HG02763 (cell line): ENCODE measurements around the gene ADGRV1.
"Not testable (repeated sequence)": the region's sequence is repeated elsewhere in the genome, so short reads cannot be mapped to it uniquely, and the experiment has no call there.

Experiments used
- ATAC-seq: cut with Tn5 transposase; IDR thresholded peaks from one replicate; pipeline ENCODE4 v1.9.1; 2021; ENCODE audit warnings: mild to moderate bottlenecking, moderate library complexity; ENCODE audit not compliant: unreplicated experiment

Gene ADGRV1

GRCh38 chr5:90645024-90645610, 86.5 kb downstream of the ADGRV1 start:
- no peak for ATAC-seq

GRCh38 chr5:90650767-90651166, 92.2 kb downstream of the ADGRV1 start:
- no peak for ATAC-seq

GRCh38 chr5:90654215-90654614, 95.6 kb downstream of the ADGRV1 start:
- no peak for ATAC-seq

- no peak for ATAC-seq
These were observed 96.8 kb downstream of the ADGRV1 start for GRCh38 chr5:90655423-90655822.

GRCh38 chr5:90657030-90657429, 98.4 kb downstream of the ADGRV1 start:
- no peak for ATAC-seq

GRCh38 chr5:90657788-90658187, 99.2 kb downstream of the ADGRV1 start:
- ATAC-seq: no peak

GRCh38 chr5:90658620-90659019, 100.0 kb downstream of the ADGRV1 start:
- no peak for ATAC-seq

GRCh38 chr5:90668079-90668565, 109.5 kb downstream of the ADGRV1 start:
- not testable (repeated sequence) for ATAC-seq

- ATAC-seq: no peak
These were observed 116.6 kb downstream of the ADGRV1 start for GRCh38 chr5:90675222-90675621.

- no peak for ATAC-seq
These were observed 122.4 kb downstream of the ADGRV1 start for GRCh38 chr5:90680921-90681563.

- no peak for ATAC-seq
These were observed 123.7 kb downstream of the ADGRV1 start for GRCh38 chr5:90682278-90682677.

- no peak for ATAC-seq
These were observed 126.9 kb downstream of the ADGRV1 start for GRCh38 chr5:90685425-90686022.

- not testable (repeated sequence) for ATAC-seq
These were observed 127.8 kb downstream of the ADGRV1 start for GRCh38 chr5:90686363-90686762.

GRCh38 chr5:90687458-90687857, 128.9 kb downstream of the ADGRV1 start:
- ATAC-seq: not testable (repeated sequence)

- ATAC-seq: no peak
These were observed 130.5 kb downstream of the ADGRV1 start for GRCh38 chr5:90689064-90689463.

GRCh38 chr5:90690307-90690706, 131.7 kb downstream of the ADGRV1 start:
- no peak for ATAC-seq

GRCh38 chr5:90691533-90691932, 132.9 kb downstream of the ADGRV1 start:
- ATAC-seq: no peak

GRCh38 chr5:90696153-90696552, 137.6 kb downstream of the ADGRV1 start:
- ATAC-seq: no peak

- no peak for ATAC-seq
These were observed 141.7 kb downstream of the ADGRV1 start for GRCh38 chr5:90700299-90700698.

GRCh38 chr5:90703932-90704331, 145.3 kb downstream of the ADGRV1 start:
- no peak for ATAC-seq

- no peak for ATAC-seq
These were observed 149.1 kb downstream of the ADGRV1 start for GRCh38 chr5:90707698-90708097.
